ENCODE measurements around the gene TMEM101.

DNA sequence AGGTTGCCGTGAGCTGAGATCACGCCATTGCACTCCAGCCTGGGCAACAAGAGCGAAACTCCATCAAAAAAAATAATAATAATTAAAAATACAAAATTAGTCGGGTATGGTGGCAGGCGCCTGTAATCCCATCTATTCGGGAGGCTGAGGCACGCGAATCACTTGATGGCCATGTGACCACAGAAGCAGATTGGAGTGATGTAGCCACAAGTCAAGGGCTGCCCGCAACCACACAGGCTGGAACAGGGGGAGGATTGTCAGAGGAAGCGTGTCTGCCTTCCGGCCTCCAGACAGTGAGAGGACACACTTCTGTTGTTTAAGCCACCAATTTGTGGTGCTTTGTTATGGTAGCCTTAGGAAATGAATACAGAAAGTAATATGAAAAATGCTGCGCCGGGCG lies 22.1 kb downstream of the TMEM101 start:
- TF ChIP-seq, protein P1, sequence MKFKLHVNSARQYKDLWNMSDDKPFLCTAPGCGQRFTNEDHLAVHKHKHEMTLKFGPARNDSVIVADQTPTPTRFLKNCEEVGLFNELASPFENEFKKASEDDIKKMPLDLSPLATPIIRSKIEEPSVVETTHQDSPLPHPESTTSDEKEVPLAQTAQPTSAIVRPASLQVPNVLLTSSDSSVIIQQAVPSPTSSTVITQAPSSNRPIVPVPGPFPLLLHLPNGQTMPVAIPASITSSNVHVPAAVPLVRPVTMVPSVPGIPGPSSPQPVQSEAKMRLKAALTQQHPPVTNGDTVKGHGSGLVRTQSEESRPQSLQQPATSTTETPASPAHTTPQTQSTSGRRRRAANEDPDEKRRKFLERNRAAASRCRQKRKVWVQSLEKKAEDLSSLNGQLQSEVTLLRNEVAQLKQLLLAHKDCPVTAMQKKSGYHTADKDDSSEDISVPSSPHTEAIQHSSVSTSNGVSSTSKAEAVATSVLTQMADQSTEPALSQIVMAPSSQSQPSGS (CRISPR knock-in tag; IDR thresholded peaks at IDR 0.05; ENCODE audit: borderline replicate concordance, low read depth), result no peak
- TF ChIP-seq HMGA2 (CRISPR knock-in tag; IDR thresholded peaks at IDR 0.05) (no peak), FOXP4 (CRISPR knock-in tag; IDR thresholded peaks at IDR 0.05) (no peak), TCF7 (CRISPR knock-in tag; IDR thresholded peaks at IDR 0.05; ENCODE audit: low read depth) (no peak), ERG (CRISPR knock-in tag; IDR thresholded peaks at IDR 0.05) (no peak), ZBTB21 (CRISPR knock-in tag; IDR thresholded peaks at IDR 0.05; ENCODE audit: borderline replicate concordance) (no peak), ATF1 (CRISPR knock-in tag; IDR thresholded peaks at IDR 0.05) (no peak), ZNF263 (CRISPR knock-in tag; IDR thresholded peaks at IDR 0.05; ENCODE audit: low read depth) (no peak), CREB1 (CRISPR knock-in tag; IDR thresholded peaks at IDR 0.05) (no peak), NFYB (CRISPR knock-in tag; conservative IDR thresholded peaks at IDR 0.05; ENCODE audit: low read depth) (no peak)
- TF ChIP-seq, protein P2, sequence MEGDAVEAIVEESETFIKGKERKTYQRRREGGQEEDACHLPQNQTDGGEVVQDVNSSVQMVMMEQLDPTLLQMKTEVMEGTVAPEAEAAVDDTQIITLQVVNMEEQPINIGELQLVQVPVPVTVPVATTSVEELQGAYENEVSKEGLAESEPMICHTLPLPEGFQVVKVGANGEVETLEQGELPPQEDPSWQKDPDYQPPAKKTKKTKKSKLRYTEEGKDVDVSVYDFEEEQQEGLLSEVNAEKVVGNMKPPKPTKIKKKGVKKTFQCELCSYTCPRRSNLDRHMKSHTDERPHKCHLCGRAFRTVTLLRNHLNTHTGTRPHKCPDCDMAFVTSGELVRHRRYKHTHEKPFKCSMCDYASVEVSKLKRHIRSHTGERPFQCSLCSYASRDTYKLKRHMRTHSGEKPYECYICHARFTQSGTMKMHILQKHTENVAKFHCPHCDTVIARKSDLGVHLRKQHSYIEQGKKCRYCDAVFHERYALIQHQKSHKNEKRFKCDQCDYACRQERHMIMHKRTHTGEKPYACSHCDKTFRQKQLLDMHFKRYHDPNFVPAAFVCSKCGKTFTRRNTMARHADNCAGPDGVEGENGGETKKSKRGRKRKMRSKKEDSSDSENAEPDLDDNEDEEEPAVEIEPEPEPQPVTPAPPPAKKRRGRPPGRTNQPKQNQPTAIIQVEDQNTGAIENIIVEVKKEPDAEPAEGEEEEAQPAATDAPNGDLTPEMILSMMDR (IDR thresholded peaks at IDR 0.05), result no peak
- TF ChIP-seq, protein P3, sequence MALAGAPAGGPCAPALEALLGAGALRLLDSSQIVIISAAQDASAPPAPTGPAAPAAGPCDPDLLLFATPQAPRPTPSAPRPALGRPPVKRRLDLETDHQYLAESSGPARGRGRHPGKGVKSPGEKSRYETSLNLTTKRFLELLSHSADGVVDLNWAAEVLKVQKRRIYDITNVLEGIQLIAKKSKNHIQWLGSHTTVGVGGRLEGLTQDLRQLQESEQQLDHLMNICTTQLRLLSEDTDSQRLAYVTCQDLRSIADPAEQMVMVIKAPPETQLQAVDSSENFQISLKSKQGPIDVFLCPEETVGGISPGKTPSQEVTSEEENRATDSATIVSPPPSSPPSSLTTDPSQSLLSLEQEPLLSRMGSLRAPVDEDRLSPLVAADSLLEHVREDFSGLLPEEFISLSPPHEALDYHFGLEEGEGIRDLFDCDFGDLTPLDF (CRISPR knock-in tag; IDR thresholded peaks at IDR 0.05), result no peak

All from WTC11 (cell line).